Psoas muscle (tissue), 8 donors: Measurements from ENCODE around the gene PHF12. TPM values are rescaled to one million over a fixed set of nuclear protein-coding genes. Genes with fewer than 3 reads are reported as not detected.

Source experiments
- ATAC-seq, 4 donors: fragments of 200-7000 bp; cut with Tn5 transposase; one replicate each; pipeline ENCODE4 v1.9.1; 2020; ENCODE audit warnings: moderate library complexity in 3 of 4, mild to moderate bottlenecking in 2 of 4
- DNase-seq, 2 donors: peaks; one replicate each; pipeline ENCODE4 v3.0.0-alpha.2; 2020
- H3K27ac ChIP-seq: fragments of 200-600 bp; one replicate; pipeline ENCODE4 v1.8.0; 2022
- H3K27me3 ChIP-seq, 3 donors: fragments of 200-600 bp in 1 of 3; one replicate each; pipeline versions ENCODE4 v1.6.1 to v1.8.0; 2013 to 2022; ENCODE audit warnings: low read length in 2 of 3, mild to moderate bottlenecking in 2 of 3, moderate library complexity in 1 of 3; ENCODE audit not compliant: insufficient read depth in 3 of 3
- H3K36me3 ChIP-seq, 2 donors: fragments of 200-600 bp in 1 of 2; one replicate each; pipeline versions ENCODE4 v1.6.1 to v1.8.0; 2013 to 2022; ENCODE audit warnings: low read depth in 1 of 2, mild to moderate bottlenecking in 1 of 2, moderate library complexity in 1 of 2; ENCODE audit not compliant: insufficient read depth in 1 of 2
- H3K4me1 ChIP-seq: fragments of 200-600 bp; one replicate; pipeline ENCODE4 v1.8.0; 2022
- H3K4me3 ChIP-seq: fragments of 200-600 bp; one replicate; pipeline ENCODE4 v1.8.0; 2022; ENCODE audit warnings: mild to moderate bottlenecking
- H3K9me3 ChIP-seq: fragments of 200-600 bp; one replicate; pipeline ENCODE4 v1.8.0; 2022
- WGBS, 3 donors: extraction: QIAGEN DNeasy Blood & Tissue Kit; methylation state at CpG; one replicate each; pipeline versions ENCODE4 v1.1.6 to v1.1.7; 2013; 5-methylcytosine and 5-hydroxymethylcytosine counted together
- intact Hi-C, 2 donors: fragments of 100-400 bp; cut with DNase I; formaldehyde crosslinking; loops; one replicate each; pipeline versions ENCODE4 v1.11.0 to v1.14.2; 2022
- polyA plus RNA-seq, 3 donors: library from polyadenylated mRNA; stranded (reverse); fragments of 200-250 nt; gene quantifications; one replicate each; pipeline ENCODE4 v1.2.3, GENCODE V29; 2013
- total RNA-seq, 4 donors: library from RNA; stranded (reverse); fragmentation: NEBNext Ultra II Directional in 2 of 4; extraction: Animal tissue kit (Norgen Biotek cat#: 25700) in 2 of 4; gene quantifications; one replicate each; pipeline versions ENCODE4 v1.2.1 to v1.2.4, GENCODE V29; 2021 to 2023
- TF ChIP-seq, protein P1 (sequence below): fragments of 200-600 bp; IDR thresholded peaks from one replicate; pipeline ENCODE4 v1.8.0; 2022; ENCODE audit warnings: antibody characterized with exemption
- donor health status: healthy with polysubstance abuse.
- donor health status: DM: no; HTN: no; CAD: no; lungs with moderate emphysema.
- donor health status: Bipolar disorder and iron deficiency.
- donor health status: healthy.
- donor health status: DM: yes; HTN: yes; CAD: no.
- donor health status: DM: no; HTN: no; CAD: no.
- donor health status: DM: no; HTN: no; CAD: no.
- donor health status: DM: yes; HTN: yes; CAD: no.

PHF12 gene
- total and polyA plus RNA-seq, 7 donors = 7.3 to 28.6 (median 22.3) TPM

DNA sequence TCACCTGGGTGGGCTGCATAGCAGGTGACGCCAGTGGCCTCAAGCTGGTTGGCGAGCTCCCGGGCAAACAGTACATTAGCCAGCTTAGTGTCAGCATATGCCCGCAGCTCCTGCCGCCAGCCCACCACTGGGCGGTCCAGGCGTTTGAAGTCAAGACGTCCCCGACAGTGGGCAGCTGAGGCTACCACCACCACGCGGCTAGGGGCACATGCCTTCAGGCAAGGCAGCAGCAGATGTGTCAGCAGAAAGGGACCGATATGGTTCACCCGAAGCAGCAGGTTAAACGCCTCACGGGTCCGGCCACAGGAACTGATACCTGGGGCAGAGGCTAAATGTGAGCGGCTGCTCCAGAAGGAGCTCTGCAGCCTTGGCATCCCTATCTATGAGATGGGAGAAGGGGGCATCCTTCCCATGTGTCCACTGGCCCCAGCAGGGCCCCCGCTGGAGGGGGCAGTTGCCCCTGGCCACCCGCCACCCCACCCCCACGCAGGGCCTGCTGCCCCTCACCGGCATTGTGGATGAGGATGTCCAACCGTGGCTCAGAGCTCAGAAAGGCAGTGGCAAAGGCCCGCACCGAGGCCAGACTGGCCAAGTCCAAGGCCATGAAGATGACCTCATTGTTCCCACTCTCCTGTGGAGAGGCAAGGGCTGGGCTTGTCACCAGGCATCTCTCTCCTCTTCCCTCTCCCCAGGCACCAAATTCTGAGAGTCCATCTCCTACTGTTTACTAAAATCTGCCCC is 50.2 kb downstream of the PHF12 start:
- TF ChIP-seq, protein P1, sequence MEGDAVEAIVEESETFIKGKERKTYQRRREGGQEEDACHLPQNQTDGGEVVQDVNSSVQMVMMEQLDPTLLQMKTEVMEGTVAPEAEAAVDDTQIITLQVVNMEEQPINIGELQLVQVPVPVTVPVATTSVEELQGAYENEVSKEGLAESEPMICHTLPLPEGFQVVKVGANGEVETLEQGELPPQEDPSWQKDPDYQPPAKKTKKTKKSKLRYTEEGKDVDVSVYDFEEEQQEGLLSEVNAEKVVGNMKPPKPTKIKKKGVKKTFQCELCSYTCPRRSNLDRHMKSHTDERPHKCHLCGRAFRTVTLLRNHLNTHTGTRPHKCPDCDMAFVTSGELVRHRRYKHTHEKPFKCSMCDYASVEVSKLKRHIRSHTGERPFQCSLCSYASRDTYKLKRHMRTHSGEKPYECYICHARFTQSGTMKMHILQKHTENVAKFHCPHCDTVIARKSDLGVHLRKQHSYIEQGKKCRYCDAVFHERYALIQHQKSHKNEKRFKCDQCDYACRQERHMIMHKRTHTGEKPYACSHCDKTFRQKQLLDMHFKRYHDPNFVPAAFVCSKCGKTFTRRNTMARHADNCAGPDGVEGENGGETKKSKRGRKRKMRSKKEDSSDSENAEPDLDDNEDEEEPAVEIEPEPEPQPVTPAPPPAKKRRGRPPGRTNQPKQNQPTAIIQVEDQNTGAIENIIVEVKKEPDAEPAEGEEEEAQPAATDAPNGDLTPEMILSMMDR = no peak
- Histone ChIP-seq H3K9me3 (no peaks in the 10 kb centered on the region), H3K4me3 (no peak overlapping the region), H3K27me3 (no peaks in the 10 kb centered on the region), H3K27ac (no peak overlapping the region), H3K36me3 (peaks cover 0 to 8% of the 10 kb centered on the region in 2 donors), H3K4me1 (peaks cover 17% of the 10 kb centered on the region)
- no peak for ATAC-seq
- WGBS, 3 donors = 92 to 94% (median 94%) methylated on average over 24 of the region's 24 CpGs
- DNase-seq = no peak
- intact Hi-C loops = loop anchor here in 1 of 2 donors (5.0 kb wide), 1 partner anchor 174 kb away; the partner anchor contains the start of genes NEK8 and TLCD1

DNA sequence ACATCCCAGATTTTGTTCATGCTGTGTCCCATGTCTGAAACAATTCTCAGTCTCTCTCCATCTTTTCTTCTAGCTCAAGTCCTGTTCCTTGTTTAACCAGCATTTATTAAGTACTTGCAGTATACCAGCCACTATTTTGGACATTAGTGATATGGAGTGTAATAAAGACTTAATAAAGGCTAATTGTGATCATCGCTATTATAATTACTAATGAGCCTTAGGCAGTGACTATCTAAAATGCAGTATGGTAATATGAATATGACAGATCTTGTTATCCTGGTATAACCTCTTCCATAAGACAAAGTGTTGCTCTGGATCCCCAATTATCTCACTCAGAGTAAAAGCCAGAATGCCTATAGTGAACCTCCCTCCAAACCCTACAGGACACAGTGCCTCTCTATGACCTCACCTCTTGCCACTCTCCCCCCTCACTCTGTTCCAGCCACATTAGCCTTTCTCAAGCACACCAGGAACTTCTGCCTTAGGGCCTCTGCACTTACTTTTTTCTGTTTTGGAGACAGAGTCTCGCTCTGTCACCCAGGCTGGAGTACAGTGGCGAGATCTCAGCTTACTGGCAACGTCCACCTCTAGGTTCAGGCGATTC is 52.0 kb downstream of the PHF12 start:
- intact Hi-C loops = loop anchor here (5.0 to 10.0 kb wide), 3 partner anchors 42 to 137 kb away; partner anchors contain the start of gene ERAL1 (in 2 of the 2)
- Histone ChIP-seq H3K27me3 (no peaks in the 10 kb centered on the region), H3K36me3 (no peaks in the 10 kb centered on the region), H3K27ac (peak overlapping the region; percentile 92), H3K9me3 (no peaks in the 10 kb centered on the region), H3K4me3 (no peak overlapping the region), H3K4me1 (peaks cover 17% of the 10 kb centered on the region)
- WGBS, 3 donors = 96 to 97% (median 96%) methylated on average over 5 of the region's 5 CpGs
- TF ChIP-seq, protein P1 = no peak
- no peak for DNase-seq
- ATAC-seq = no peak

DNA sequence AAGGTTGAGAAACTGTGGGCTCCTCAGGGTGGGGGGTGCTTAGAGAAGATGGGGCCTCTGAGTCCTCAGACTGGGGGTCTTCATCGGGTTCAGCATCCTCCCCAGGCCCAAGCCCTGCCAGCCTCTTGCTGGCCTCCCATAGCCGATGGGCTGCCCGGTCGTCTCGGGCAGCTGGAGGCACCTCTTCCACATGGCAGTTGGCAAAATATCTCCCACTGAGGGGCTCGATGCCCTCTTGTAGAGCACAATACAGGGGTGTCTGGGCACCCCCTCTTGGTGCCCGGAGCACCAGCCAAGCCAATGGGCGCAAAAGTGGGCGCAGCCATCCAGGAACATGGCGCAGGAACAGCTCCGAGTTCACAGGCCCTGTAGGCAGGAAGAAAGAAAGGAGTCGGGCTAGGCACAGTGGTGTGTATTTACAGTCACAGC is 52.8 kb downstream of the PHF12 start:
- peak overlapping the region; percentile 91 for H3K4me3 ChIP-seq
- H3K36me3 ChIP-seq = no peaks in the 10 kb centered on the region
- ATAC-seq = no peak
- H3K9me3 ChIP-seq = no peaks in the 10 kb centered on the region
- peak overlapping the region; percentile 92 for H3K27ac ChIP-seq
- intact Hi-C loops = loop anchor here (5.0 to 10.0 kb wide), 3 partner anchors 41 to 136 kb away; partner anchors contain the start of gene ERAL1 (in 2 of the 2)
- H3K4me1 ChIP-seq = peaks cover 20% of the 10 kb centered on the region
- TF ChIP-seq, protein P1 = no peak
- 83 to 88% (median 87%) methylated on average over 12 of the region's 12 CpGs for WGBS, 3 donors
- H3K27me3 ChIP-seq = no peaks in the 10 kb centered on the region
- no peak for DNase-seq

DNA sequence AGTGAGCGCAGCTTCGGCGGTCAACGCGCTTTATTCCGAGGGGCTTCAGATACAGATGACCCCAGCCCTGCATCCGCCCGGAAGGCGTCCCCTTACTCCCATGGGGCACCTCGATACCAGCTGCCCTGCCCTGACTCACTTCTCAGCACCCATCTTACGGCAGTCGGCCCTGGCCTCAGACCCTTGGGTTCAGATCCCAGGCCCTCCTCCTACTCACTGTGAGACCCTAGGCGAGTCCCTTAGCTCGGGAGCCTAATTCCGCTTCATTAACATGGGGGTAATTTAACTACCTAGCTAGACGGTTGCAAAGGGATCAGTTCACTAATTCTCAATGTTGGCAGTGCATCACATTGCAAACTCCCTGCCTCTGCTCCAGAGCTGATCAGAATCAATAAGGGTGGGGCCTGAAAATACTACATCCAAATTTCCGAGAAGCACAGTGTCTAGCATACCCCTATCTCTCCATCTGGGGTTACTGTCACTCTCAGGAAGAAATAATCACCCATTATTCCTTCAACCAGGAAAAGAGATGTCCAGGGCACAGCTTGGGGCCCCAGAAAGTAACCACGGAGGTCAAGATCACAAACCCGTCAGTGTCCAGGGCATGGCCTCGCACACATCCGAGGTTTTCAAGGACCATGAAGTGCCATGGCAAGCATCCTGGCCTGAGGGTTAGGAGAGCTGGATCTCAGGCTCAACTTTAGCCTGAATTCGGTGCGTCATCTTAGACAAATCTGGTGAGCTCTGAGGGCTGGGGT is 53.4 kb downstream of the PHF12 start:
- Histone ChIP-seq H3K36me3 (no peaks in the 10 kb centered on the region), H3K27me3 (no peaks in the 10 kb centered on the region), H3K9me3 (no peaks in the 10 kb centered on the region), H3K4me1 (peaks cover 19% of the 10 kb centered on the region), H3K4me3 (peak overlapping the region; percentile 91), H3K27ac (peak overlapping the region; percentile 92)
- TF ChIP-seq, protein P1 = no peak
- peak in 2 of 4 donors; percentile 24 to 33 for ATAC-seq
- 20 to 22% (median 21%) methylated on average over 22 to 23 of the region's 23 CpGs for WGBS, 3 donors
- intact Hi-C loops = loop anchor here (5.0 to 10.0 kb wide), 3 partner anchors 41 to 136 kb away; partner anchors contain the start of gene ERAL1 (in 2 of the 2)
- DNase-seq = no peak
